ENCODE measurements around the gene HECTD4.

Gene HECTD4

DNA sequence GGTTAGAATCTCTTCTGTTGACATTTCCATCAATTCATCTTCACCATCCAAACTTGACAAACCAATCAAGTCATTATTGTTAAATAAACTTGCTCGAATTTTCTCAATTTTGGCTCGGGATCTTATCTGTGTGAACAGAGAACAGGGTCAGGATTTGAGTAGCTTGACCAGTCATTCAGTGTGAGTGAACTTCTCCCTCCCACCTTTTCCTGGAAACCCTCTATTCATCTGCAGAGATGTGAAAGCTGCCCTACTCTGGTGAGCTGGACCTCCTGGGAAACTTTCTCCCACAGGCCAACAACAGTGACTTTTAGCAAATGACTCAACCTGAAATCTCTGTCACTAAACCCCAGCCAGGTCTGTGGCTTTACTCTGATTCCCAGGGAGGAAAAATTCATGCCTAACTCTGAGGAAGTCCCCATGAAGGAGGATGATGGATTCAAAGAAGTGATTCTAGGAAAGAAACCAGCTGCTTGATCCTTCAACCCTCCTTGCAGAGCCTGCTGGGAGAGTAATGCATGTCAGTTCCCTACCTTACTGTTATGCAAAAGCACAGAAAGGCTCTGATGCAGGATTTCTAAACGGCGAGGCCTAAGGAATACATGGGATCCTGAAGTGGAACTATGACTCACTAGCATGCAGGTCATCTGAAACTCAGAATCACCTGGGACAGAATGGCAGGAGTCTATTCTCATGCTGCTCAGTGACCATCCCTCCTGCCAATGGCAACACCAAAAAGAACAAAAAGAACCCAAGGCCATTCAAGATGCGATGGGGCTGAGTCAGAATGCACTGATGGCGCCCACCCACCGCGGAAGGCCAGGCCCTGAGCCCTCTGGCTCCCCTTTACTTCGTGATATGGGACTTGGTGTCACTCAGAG, 198.8 kb downstream of the HECTD4 start:
- in situ Hi-C loops (cut with MboI; ENCODE audit: low sequenced_read_pairs): no loop called here

DNA sequence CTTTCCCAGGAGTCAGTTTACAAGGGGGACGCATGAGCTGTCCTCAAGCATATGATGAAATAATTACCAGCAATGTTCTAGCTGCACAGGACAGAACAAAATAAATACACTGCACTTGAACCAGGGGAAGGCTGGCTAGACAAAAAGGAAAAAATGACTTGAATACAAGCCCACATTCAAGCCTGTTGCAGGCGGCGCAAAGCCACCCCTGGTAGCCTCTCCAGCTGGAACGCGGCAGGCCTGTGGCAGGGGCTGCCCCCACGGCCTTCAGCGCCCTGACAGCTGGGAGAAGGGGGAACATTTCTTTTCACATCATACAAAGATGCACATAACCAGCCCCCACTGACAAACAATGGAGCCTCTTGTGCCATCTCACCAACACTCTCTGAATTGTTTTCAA, 199.7 kb downstream of the HECTD4 start:
- in situ Hi-C loops (cut with MboI; ENCODE audit: low sequenced_read_pairs): no loop called here

DNA sequence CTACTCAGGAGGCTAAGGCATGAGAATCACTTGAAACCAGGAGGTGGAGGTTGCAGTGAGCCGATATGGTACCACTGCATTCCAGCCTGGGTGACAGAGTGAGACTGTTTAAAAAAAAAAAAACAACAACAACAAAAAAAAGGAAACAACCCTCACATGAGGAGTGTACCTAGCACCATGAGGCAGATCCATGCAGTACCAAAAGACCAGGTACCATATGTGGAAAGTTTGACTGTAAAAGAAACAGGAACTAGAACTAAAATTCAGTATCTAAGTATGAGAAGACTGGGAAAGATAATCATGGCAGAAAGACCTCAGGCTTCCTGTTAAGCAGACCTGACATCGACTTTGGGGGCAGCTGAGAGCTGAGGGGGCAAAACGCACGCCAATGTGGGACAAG, 201.8 kb downstream of the HECTD4 start:
- in situ Hi-C loops (cut with MboI; ENCODE audit: low sequenced_read_pairs): no loop called here

DNA sequence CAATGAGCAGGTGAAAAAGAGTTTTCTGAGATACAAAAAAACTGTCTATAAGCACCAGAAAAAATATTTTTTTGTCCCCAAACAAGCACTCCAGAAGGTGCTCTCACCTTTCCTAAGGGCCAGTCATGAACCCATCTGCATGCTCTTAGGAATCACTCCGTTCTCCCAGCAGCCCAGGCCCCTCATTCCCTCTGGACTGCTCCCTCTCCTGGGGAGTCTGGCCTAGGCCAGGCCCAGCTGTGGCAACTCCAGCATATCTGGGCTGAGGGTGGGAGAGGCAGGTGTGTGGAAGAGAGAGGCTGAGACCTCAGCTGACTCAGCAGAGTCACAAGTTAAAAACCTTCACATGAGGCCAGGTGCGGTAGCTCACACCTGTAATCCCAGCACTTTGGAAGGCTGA, 202.3 kb downstream of the HECTD4 start:
- in situ Hi-C loops (cut with MboI; ENCODE audit: low sequenced_read_pairs): no loop called here

GRCh38 chr12:112179341-112179740, 202.9 kb downstream of the HECTD4 start:
- in situ Hi-C loops (cut with MboI; ENCODE audit: low sequenced_read_pairs): no loop called here

DNA sequence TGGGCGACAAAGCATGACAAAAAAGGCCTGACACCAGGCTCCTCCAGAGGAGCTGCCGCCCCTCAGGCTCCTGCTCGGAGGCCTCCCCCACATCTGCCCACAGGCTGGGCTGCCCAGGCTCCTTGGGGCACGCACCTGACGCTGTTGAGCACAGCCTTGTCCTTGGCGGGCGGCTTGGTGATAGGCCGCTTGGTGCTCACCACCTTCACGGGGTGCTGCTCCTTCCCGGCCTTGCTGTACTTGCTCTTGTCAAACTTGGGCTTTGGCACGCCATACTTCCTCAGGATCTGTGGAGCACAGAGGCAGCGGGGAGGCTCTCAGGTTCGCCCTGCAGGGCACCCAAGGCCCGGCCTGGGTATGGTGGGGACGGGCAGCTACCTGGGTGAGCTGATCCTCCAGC, 203.4 kb downstream of the HECTD4 start:
- in situ Hi-C loops (cut with MboI; ENCODE audit: low sequenced_read_pairs): no loop called here

DNA sequence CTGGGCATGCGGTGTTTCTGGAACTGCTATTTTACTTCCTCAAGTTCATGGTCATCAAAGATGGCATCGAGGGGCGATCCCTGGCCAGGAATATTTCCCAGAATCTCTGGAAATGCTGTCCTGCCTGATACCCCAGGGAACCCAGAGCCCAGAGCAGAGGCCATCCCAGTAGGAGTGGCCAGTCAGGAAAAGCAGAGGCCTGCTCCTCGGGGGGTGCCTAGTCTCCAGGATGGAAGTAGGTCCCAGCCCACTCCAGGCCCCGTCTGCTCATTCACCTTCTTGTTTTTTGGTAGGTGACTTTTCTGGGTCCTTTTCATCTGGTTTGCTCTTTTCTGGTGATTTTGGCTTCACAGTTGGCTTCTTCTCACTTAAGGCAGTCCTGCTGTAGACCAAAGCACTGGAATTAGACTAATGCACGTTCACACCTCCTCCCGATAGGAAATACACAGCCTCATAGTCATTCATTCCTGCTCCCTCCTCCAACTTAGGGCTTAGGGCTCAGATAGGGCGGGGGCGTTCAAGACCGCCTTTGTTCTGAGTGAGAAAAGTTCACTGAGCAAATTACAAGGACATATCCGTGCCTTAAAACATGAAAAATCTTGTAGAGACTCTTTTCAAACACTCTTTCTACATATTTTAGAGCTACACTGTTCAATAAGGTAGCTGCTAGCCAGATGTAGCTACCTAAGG, 205.8 kb downstream of the HECTD4 start:
- in situ Hi-C loops (cut with MboI; ENCODE audit: low sequenced_read_pairs): no loop called here

GRCh38 chr12:112175361-112176155, 206.7 kb downstream of the HECTD4 start:
- in situ Hi-C loops (cut with MboI; ENCODE audit: low sequenced_read_pairs): no loop called here

GRCh38 chr12:112172556-112173324, 209.5 kb downstream of the HECTD4 start:
- in situ Hi-C loops (cut with MboI; ENCODE audit: low sequenced_read_pairs): no loop called here

DNA sequence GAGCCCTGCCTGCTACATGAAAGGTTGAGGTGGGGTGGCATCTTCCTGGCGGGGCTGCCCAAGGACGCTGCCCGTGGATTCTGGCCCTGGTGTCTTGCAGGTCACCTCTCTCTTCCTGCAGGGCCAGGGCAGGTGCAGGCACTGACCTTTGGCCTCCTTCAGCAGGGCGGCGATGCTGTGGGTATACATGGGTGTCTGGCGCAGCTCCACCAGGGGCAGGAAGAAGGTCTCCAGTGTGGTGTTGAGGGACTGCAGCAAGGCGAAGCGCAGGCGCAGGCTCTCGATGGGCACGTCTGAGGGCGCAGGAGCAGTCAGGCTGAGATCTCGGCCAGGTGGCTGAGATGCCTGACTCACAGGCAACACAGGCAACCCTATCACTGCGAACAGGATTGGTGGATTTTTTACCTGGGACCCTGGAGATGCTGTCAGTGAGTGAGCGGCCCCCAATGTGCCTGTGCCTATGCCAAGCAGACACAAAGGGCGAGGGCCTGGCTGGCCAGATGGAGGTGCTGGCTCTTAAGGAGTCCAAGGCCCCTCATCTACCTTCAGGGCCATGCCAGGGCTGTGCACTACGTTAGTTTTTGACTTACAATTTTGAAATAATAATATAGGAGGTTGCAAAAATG, 211.1 kb downstream of the HECTD4 start:
- in situ Hi-C loops (cut with MboI; ENCODE audit: low sequenced_read_pairs): no loop called here

GRCh38 chr12:112170376-112170775, 211.9 kb downstream of the HECTD4 start:
- in situ Hi-C loops (cut with MboI; ENCODE audit: low sequenced_read_pairs): no loop called here

DNA sequence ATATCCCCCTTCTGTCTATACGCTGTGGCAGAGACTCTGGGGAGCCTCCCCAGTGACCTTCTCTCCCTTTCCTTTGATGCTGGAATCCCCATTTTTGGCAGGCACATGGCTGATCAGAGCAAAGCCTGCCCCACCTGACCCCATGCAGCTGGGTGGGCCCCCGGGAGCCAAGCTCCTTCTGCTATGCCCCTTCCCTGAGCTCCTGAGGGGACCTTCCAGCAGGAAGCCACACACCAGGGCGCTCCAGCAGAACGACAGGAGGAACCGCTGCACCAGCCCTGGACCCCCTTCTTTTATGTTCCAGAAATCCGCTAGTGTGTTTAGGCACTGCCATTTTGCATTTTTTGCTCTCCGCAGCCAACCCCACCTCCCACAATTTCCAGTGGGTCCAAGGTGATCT, 212.3 kb downstream of the HECTD4 start:
- in situ Hi-C loops (cut with MboI; ENCODE audit: low sequenced_read_pairs): no loop called here

DNA sequence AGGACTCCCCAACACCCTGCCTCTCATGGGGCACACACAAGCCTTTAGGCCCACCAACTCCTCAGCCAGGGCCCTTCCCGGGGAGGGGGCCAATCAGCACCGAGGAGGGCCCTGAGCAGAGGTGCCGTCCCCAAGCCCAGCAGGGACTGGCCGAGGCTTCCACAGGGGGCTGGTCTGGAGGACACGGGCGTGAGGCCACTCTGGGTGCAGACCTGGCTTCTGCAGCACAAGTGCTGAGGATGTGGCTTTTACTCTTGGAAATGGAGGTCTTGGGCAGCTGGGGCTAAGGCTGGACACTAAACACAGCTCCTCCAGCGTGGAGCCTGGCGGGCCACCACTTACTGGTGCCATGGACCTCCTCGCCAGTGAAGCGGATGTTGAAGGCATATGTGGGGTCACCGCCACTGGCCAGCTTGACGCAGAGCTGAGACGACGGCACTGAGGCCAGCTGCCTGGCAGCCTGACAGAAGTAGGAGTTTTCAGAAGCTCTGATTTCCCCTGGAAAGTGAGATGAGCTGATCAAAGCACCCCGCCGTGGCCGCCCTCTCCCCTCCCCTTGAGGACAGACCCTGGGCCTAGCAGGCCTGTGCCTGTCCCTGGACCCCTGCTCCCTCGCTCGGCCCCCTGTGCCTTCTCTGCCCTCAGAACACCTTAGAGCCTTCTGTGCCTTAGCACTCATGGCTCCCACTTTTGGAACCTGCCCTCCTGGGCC, 212.9 kb downstream of the HECTD4 start:
- in situ Hi-C loops (cut with MboI; ENCODE audit: low sequenced_read_pairs): no loop called here

DNA sequence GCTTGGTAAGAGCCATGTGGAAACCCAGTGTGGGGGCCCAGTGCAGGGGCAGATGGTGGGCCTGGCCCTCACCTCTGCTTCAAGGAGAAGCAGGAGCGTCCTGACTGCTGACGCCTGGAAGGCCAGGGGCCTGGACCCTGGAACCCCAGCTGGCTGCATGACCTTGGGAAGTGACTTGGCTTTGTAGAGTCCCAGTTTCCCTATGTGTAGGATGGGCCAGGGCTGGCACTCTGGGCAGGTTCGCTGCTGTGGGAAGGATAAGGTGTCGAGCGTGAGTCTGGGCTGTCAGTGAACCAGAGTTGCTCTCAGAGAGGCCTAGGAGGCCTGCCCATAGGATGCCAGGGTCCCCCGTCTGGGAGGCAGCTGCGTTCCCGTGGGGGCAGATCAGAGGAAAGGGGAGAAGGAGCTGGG, 213.7 kb downstream of the HECTD4 start:
- in situ Hi-C loops (cut with MboI; ENCODE audit: low sequenced_read_pairs): no loop called here

DNA sequence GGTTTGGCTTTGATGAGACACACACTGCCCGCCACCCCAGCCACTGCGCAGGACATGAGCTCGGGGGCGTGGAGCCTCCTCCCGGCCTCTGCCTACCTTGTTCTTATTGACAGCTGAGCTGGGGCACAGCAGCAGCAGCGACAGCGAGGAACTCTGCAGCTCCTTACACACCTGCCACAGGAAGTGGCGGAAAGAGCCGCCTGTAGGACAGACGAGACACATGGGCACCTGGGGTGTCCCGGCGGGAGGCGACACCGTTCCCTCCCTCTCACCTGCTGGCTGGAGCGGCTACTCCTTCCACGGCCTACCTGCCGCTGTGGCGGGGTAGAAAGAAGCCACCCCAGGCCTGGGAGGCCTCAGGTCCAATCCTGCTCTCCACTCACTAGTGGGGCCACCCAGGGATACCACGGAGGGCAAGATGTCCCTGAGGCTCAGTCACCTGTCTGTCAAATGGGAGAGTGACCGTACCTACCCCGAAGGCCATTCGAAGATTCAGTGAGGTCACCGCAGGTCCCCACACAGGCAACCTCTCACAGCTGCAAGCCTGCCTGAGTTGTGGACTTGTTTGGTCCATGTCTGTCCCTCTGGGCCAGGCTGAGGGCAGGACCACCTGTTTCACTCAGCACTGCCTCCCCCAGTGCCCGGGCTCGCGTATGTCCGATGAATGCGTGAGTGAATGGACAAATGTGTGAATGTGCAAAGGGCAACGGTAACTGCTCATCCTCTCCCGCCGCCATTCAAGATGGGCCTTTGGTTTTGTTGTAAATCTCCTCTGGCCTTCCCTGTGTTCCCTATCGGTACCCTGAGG, 214.3 kb downstream of the HECTD4 start:
- in situ Hi-C loops (cut with MboI; ENCODE audit: low sequenced_read_pairs): no loop called here

DNA sequence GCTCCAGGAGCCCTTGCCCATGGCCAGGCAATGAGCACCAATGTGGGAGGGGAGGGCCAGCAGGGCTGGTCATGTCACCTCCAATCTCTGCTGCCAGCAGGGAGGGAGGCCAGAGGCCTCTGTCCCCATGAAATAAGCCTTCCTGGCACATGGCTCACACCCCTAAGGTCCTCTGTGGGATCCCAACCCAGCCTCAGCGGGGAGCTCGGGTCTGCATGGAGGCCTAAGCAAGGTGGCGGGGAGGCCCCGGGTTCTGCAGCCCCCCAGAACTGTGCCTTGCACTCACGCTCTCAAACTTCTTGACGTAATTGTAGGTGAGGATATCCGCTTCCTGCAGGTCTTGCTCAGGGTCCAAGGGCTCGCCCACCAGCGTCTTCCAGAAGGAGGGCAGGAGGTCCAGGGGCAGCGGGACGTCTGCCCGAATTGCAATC, 215.2 kb downstream of the HECTD4 start:
- in situ Hi-C loops (cut with MboI; ENCODE audit: low sequenced_read_pairs): no loop called here

GRCh38 chr12:112166051-112167015, 215.9 kb downstream of the HECTD4 start:
- in situ Hi-C loops (cut with MboI; ENCODE audit: low sequenced_read_pairs): no loop called here

- in situ Hi-C loops (cut with MboI; ENCODE audit: low sequenced_read_pairs): no loop called here
Measured at GRCh38 chr12:112165624-112166023, 216.6 kb downstream of the HECTD4 start.
